Measurements from ENCODE around the gene RIC8A.

Gene RIC8A

DNA sequence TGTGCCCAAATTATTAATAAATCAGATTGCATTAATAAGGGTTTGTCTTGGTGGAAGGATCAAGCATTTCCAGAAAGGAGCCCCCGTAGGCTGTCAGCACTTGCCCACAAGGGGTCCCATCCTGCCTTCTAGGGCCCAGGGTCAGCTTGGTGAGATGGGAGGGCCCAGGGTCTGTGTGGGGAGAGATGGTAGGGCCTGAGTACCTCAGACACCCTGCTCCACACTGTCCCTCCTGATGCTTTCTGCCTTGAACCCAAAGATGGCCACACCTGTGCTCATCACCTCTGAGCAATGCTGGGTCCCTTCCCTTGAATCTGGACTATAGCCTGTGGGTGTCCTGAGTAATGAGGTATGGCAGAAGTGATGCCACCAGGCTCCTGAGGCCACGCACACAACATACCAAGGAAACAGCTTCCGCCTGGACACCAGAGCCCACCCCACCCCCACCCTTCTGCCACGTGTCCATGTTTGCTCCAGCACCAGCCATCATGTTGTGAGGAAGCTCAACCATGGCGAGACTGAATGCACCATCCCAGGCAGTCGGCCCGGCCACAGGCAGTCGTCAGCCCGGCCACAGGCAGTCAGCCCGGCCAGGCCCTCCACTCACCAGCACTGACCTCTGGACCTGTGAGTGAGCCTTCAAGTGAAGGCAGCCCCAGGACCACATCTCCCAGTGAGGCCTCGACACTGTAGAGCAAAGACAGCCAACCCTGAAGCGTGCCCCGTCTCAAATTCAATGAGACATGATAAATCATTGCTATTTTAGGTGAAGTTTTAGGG lies 7.1 kb upstream of the RIC8A start:
- TF ChIP-seq, protein P1, sequence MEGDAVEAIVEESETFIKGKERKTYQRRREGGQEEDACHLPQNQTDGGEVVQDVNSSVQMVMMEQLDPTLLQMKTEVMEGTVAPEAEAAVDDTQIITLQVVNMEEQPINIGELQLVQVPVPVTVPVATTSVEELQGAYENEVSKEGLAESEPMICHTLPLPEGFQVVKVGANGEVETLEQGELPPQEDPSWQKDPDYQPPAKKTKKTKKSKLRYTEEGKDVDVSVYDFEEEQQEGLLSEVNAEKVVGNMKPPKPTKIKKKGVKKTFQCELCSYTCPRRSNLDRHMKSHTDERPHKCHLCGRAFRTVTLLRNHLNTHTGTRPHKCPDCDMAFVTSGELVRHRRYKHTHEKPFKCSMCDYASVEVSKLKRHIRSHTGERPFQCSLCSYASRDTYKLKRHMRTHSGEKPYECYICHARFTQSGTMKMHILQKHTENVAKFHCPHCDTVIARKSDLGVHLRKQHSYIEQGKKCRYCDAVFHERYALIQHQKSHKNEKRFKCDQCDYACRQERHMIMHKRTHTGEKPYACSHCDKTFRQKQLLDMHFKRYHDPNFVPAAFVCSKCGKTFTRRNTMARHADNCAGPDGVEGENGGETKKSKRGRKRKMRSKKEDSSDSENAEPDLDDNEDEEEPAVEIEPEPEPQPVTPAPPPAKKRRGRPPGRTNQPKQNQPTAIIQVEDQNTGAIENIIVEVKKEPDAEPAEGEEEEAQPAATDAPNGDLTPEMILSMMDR (IDR thresholded peaks at IDR 0.05; ENCODE audit: insufficient read depth, low read length, poor library complexity, severe bottlenecking), result no peak
- no peaks in the 10 kb centered on the region for H3K27me3 ChIP-seq (replicated peaks; ENCODE audit: control insufficient read depth, insufficient read depth, low read length)
- no peak for DNase-seq (ENCODE audit: extremely low read depth, insufficient read length)
- no peak overlapping the region for H3K4me3 ChIP-seq (replicated peaks; ENCODE audit: low read depth, low read length)
- peaks cover 23% of the 10 kb centered on the region for H3K36me3 ChIP-seq (ENCODE audit: control insufficient read depth, insufficient read depth, low read length)

DNA sequence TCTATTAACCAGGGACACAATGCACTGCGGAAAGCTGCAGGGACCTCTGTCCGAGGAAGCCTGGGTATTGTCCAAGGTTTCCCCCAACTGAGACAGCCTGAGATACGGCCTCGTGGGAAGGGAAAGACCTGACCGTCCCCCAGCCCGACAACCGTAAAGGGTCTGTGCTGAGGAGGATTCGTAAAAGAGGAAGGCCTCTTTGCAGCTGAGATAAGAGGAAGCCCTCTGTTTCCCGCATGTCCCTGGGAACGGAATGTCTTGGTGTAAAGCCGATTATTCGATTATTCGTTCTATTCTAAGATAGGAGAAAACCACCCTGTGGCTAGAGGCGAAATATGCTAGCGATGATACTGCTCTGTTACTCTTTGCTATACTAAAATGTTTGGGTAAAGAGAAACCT lies 5.5 kb upstream of the RIC8A start:
- no peak for DNase-seq (ENCODE audit: extremely low read depth, insufficient read length)
- H3K4me3 ChIP-seq (replicated peaks; ENCODE audit: low read depth, low read length), result no peak overlapping the region
- peaks cover 27% of the 10 kb centered on the region for H3K36me3 ChIP-seq (ENCODE audit: control insufficient read depth, insufficient read depth, low read length)
- TF ChIP-seq, protein P1 (IDR thresholded peaks at IDR 0.05; ENCODE audit: insufficient read depth, low read length, poor library complexity, severe bottlenecking), result no peak
- H3K27me3 ChIP-seq (replicated peaks; ENCODE audit: control insufficient read depth, insufficient read depth, low read length), result no peaks in the 10 kb centered on the region

DNA sequence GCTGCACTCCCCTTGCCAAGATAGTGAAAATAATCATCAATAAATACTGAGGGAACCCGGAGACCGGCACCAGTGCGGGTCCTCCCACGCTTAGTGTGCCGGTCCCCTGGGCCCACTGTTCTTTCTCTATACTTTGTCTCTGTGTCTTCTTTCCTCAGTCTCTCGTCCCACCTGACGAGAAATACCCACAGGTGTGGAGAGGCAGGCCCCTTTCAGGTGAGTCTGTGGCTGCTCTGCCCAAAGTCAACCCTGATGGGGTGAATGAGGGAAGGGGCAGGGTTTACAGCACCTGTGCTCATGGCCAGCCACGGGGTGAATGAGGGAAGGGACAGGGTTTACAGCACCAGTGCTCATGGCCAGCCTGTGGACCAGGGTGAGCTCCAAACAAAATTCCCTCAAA lies 5.0 kb upstream of the RIC8A start:
- Histone ChIP-seq H3K27me3 (replicated peaks; ENCODE audit: control insufficient read depth, insufficient read depth, low read length) (no peaks in the 10 kb centered on the region), H3K4me3 (replicated peaks; ENCODE audit: low read depth, low read length) (no peak overlapping the region), H3K36me3 (ENCODE audit: control insufficient read depth, insufficient read depth, low read length) (peaks cover 27% of the 10 kb centered on the region)
- TF ChIP-seq, protein P1 (IDR thresholded peaks at IDR 0.05; ENCODE audit: insufficient read depth, low read length, poor library complexity, severe bottlenecking), result no peak
- no peak for DNase-seq (ENCODE audit: extremely low read depth, insufficient read length)

DNA sequence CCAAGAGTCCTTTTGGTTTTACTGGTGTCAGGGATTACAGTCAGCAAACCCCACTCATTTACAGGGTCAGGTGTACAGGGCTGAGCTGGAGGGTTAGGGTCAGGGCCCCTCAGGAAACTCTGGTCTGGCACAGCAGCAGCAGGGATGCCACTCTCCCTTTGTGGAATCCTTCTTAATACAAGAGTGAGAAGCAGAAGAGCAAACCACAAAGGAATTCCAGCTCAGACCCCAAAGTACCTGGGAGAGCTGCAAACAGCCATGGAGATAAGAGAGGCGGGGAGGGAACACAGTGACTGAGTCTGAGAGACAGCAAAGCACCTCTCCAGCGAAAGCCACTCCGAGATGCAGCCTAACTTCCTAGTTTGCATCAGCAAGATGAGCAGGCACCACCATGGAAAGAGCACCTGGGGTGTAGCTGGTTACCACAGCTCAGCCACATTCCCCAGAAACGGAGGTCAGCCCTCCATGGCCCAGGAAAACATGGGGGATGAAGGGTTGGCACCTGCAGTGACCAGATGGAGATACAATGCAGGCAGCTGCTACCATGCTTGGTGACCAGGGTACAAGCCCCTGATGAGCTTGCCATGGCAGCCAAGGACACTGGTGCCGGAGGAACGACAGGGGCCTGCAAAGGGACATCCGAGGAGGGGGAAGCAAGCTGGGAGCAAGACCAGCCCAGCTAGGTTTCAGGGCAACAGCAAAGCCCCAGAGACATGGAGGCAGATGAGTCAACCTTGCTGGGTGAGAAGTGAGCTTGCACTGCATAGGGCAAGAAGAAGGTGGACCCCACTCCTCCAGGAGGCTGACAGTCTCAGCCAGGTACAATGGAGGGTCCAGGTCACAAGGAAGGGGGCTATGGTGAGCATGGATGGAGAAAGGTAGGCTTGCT lies 4.2 kb upstream of the RIC8A start:
- TF ChIP-seq, protein P1 (IDR thresholded peaks at IDR 0.05; ENCODE audit: insufficient read depth, low read length, poor library complexity, severe bottlenecking), result no peak
- DNase-seq (ENCODE audit: extremely low read depth, insufficient read length), result no peak
- H3K27me3 ChIP-seq (replicated peaks; ENCODE audit: control insufficient read depth, insufficient read depth, low read length), result no peaks in the 10 kb centered on the region

DNA sequence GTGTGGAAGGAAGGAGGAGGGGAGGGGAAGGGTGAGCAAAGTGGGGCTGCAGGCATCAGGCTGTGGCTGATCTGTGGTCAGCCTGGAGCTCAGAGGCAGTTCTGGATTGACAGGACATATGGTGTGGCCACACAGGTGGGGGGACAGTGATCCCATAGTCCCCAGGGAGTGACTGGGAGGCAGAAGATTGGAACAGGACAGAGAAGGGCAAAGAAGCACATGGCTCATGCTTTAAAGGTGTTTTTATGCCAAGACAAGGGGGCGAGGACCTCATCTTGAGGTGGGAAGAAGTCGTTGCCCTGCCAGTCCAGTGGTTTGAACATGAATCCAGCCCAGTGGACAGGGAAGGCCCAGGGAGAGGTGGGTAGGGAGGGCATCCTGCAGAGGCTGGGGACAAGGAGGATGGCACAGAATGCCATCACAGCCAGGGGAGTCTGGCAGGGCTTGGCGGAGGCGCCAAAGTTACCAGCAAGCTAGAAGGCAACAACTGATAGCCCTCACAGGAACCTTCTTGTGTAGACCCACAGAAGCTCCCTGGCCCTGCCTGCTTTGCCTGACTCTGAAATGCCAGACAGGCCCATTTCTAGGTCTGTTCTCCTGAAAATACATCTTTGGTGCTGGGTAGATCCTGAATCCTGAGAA lies 3.4 kb upstream of the RIC8A start:
- peaks cover 27% of the 10 kb centered on the region for H3K36me3 ChIP-seq (ENCODE audit: control insufficient read depth, insufficient read depth, low read length)

More for the DNA sequence above, 4.2 kb upstream of the RIC8A start:
- H3K36me3 ChIP-seq (ENCODE audit: control insufficient read depth, insufficient read depth, low read length), result peaks cover 27% of the 10 kb centered on the region
- no peak overlapping the region for H3K4me3 ChIP-seq (replicated peaks; ENCODE audit: low read depth, low read length)

More for the DNA sequence above, 3.4 kb upstream of the RIC8A start:
- no peaks in the 10 kb centered on the region for H3K27me3 ChIP-seq (replicated peaks; ENCODE audit: control insufficient read depth, insufficient read depth, low read length)
- TF ChIP-seq, protein P1 (IDR thresholded peaks at IDR 0.05; ENCODE audit: insufficient read depth, low read length, poor library complexity, severe bottlenecking), result no peak
- H3K4me3 ChIP-seq (replicated peaks; ENCODE audit: low read depth, low read length), result no peak overlapping the region
- DNase-seq (ENCODE audit: extremely low read depth, insufficient read length), result no peak
